Measurements from ENCODE around the gene PRR27. TPM values are rescaled to one million over a fixed set of nuclear protein-coding genes. Genes with fewer than 3 reads are reported as not detected.

PRR27 gene
- total and polyA plus RNA-seq, 12 donors: not detected

DNA sequence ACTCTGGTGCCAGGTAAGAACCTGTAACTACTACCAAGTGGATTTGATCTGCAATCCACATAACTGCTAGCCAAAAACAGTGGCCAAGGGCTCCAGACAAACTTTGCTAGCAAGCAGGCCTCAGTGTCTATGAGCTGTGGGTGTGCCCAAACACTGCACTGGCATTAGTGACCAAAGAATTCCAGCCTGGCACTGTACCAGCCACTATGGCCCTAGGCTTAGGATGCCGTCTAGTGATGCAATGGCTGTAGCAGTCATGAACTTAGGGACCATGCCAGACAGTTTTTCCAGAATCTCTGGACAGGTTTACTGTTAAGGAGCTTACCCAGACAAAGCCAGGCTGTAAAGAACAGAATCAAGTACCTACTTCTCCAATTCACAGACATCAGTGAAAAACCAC lies 33.7 kb upstream of the PRR27 start:
- H3K36me3 ChIP-seq: no peaks in the 10 kb centered on the region
- intact Hi-C loops (cut with DNase I): no loop called here
- WGBS, 2 donors: 75 to 83% methylated on average over 1 of the region's 1 CpG
- H3K4me3 ChIP-seq: no peak overlapping the region
- no peak overlapping the region for H3K27ac ChIP-seq
- no peak for TF ChIP-seq CTCF (IDR thresholded peaks at IDR 0.05)
- no peak for ATAC-seq
- peaks cover 0 to 26% (median 6%) of the 10 kb centered on the region in 11 donors for H3K9me3 ChIP-seq
- no peak for DNase-seq
- no peaks in the 10 kb centered on the region for H3K4me1 ChIP-seq
- no peaks in the 10 kb centered on the region for H3K27me3 ChIP-seq

DNA sequence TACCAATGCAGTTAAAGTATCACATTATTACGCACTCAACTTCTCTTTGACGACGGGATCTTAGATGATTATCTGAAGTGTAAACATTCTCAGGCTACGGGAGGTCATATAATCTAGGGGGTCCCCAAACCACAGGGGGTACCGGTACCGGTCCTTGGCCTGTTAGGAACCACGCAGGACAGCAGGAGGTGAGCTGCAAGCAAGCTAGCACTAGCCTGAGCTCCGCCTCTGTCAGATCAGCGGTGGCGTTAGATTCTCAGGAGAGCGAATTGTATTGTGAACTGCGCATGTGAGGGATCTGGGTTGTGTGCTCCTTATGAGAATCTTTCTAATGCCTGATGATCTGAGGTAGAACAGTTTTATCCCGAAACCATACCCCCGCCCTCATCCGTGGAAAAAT lies 20.6 kb upstream of the PRR27 start:
- ATAC-seq: no peak
- intact Hi-C loops (cut with DNase I): no loop called here
- no peak for DNase-seq
- Histone ChIP-seq H3K4me3 (no peak overlapping the region), H3K9me3 (no peaks in the 10 kb centered on the region), H3K27ac (no peak overlapping the region), H3K36me3 (no peaks in the 10 kb centered on the region), H3K4me1 (no peaks in the 10 kb centered on the region), H3K27me3 (no peaks in the 10 kb centered on the region)
- no peak for TF ChIP-seq CTCF (IDR thresholded peaks at IDR 0.05)
- 57 to 62% methylated on average over 15 of the region's 15 CpGs for WGBS, 2 donors

GRCh38 chr4:70138751-70139150 lies 15.3 kb upstream of the PRR27 start:
- Histone ChIP-seq H3K4me3 (no peak overlapping the region), H3K27me3 (no peaks in the 10 kb centered on the region), H3K9me3 (no peaks in the 10 kb centered on the region), H3K36me3 (no peaks in the 10 kb centered on the region), H3K4me1 (no peaks in the 10 kb centered on the region), H3K27ac (no peak overlapping the region)
- intact Hi-C loops (cut with DNase I): no loop called here
- no peak for ATAC-seq
- no peak for DNase-seq
- WGBS, 2 donors: 65 to 75% methylated on average over 3 of the region's 3 CpGs
- no peak for TF ChIP-seq CTCF (IDR thresholded peaks at IDR 0.05)

GRCh38 chr4:70151271-70151670 lies 2.8 kb upstream of the PRR27 start:
- Histone ChIP-seq H3K4me3 (no peak overlapping the region), H3K4me1 (no peaks in the 10 kb centered on the region), H3K36me3 (no peaks in the 10 kb centered on the region), H3K27me3 (no peaks in the 10 kb centered on the region), H3K27ac (no peak overlapping the region), H3K9me3 (peaks cover 0 to 4% (median 0%) of the 10 kb centered on the region in 11 donors)
- intact Hi-C loops (cut with DNase I): no loop called here
- DNase-seq (no peak), ATAC-seq (no peak)
- WGBS, 2 donors: 66 to 72% methylated on average over 3 of the region's 3 CpGs
- no peak for TF ChIP-seq CTCF (IDR thresholded peaks at IDR 0.05)

DNA sequence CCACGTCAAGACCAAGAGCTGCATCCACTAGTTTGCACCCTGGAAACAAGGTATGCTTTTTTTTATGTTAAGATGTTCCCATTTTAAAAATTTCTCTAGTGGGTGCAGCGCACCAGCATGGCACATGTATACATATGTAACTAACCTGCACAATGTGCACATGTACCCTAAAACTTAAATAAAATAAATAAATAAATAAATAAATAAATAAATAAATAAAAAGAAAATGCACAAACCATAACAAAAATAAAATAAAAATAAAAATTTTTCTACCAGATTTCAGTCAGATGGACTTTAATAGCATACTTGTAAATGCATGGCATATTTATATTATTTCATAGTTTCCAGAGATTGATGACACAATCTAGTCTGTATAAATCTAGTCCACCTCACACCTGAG lies 1.9 kb upstream of the PRR27 start:
- no peaks in the 10 kb centered on the region for H3K36me3 ChIP-seq
- DNase-seq: no peak

More for the DNA sequence above, 1.9 kb upstream of the PRR27 start:
- intact Hi-C loops (cut with DNase I): no loop called here
- Histone ChIP-seq H3K4me1 (no peaks in the 10 kb centered on the region), H3K27ac (no peak overlapping the region), H3K9me3 (peaks cover 0 to 4% (median 0%) of the 10 kb centered on the region in 11 donors), H3K27me3 (no peaks in the 10 kb centered on the region), H3K4me3 (no peak overlapping the region)
- 85 to 89% methylated on average over 2 of the region's 2 CpGs for WGBS, 2 donors
- no peak for TF ChIP-seq CTCF (IDR thresholded peaks at IDR 0.05)
- no peak for ATAC-seq

All from heart right ventricle (tissue), 16 donors.